HG02870 (cell line): ENCODE measurements around the gene RFT1.

Experiments used
- ATAC-seq: cut with Tn5 transposase; IDR thresholded peaks from one replicate; pipeline ENCODE4 v1.9.1; 2021; ENCODE audit warnings: mild to moderate bottlenecking, moderate library complexity; ENCODE audit not compliant: unreplicated experiment

The RFT1 gene

DNA sequence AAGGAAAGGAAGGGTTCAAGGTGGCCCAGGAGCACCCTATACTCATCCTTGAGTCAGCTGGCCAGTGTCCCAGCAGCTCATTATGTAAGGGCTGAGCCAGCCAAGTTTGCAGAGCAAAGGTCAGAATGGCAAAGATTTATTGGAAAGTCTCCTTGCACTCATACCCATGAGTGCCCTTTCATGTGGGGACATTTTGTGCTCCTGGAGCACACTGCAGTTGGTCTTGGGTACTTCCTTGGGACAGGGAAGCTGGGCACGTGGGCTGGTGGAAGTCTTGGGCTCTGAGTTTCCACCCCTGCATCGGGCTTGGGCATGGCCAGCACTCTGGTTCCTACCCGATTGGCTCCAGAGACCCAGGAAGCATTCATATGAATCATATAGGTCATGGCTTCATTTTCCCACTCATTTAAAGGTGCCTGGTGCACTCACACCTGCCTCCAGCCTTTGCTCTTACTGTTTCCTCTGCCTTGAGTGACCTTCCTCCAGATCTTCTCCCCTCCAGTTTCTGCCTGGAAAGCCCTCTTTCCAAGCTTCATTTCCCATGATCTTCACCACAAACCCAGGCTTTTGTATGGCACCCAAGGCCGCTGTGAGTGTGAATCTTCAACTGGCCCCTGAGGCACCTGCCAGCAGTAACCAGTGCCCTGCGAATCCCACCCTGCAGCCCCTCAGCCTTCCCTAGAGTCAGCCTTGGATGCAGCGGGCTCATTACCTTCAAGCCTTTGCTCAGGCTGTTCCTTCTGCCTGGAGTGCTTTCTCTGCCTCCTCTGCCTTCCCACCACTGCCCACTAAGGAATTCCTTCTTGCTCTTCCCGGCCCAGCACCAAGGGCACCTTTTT is 20.2 kb upstream of the RFT1 start:
- ATAC-seq = no peak

DNA sequence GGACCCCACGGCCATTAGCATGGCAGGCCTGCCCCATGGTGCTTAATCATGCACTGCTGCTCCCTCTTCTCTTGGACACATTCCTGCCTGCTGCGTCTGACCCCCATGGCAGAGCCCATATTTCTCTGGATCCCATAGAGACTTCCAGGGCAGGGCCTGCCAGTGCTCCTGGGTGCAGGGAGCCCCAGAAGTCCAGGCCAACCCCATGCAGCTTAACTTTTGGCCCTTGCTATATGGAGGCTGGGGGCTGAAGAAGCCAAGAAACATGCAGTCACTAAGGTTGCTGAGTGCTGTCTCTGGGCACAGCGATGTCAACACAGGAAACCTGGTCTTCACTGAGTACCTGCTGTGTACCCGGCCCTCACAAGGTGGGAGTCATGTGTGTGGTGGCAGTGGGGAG is 19.5 kb upstream of the RFT1 start:
- no peak for ATAC-seq

- no peak for ATAC-seq
Observed at GRCh38 chr3:53149006-53149690, 18.9 kb upstream of the RFT1 start.

DNA sequence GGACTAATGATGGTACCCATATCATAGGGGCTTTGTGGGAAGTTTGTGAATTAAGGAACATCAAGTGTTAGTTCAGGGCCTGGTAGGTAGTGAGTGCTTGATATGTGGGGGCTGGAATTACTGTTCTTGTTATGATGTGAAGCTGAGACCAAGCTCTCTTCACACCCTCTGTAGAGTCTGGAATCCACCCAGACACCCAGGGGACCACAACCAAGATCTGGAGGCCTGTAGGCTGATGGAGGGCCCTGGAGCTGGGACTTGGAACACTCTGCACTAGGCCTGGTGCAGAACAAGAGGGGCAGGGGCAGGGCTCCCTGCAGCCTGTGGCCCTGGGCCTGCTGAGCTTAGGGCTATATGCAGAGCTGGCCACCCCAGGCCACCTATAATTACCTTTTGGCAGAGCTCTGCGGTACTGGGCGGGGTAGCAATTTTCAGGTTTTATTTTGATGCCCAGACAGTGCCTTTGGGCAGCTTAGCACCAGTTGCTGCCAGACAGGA is 17.7 kb upstream of the RFT1 start:
- no peak for ATAC-seq

DNA sequence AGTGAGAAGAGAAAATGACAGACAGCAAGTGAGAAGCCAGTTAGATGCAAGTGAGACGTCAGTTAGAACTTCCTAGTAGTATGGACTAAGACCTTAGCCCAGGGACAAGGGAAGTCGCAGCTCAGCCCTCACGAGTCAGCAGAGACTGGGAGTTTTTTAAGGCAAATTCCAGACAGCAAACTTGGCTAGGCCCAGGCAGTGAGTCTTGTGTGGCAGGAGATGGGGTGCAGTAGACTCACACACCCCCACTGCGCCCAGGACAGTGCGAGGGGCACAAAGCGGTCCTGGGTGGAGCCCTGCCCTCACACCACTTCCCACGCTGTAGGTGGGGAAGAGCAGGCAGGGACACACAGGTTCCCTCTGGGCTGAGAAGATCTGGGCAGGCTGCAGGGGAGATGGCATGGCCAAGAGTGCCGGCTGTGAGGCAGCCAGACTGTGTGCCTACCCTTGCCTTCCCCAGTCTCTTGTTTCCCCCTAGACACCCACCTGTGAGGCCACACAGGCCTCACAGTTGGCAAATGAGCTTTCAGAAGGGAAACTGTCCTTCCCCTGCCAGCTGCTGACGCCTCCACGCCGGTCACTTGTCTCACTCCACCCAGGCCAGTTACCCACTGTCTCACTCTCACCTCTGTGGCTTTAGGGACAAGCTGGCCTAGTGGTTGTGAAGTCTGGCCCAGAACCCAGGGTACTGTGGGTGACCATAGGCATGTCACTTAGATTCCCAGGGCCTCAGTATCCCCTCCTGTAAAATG is 17.1 kb upstream of the RFT1 start:
- no peak for ATAC-seq

DNA sequence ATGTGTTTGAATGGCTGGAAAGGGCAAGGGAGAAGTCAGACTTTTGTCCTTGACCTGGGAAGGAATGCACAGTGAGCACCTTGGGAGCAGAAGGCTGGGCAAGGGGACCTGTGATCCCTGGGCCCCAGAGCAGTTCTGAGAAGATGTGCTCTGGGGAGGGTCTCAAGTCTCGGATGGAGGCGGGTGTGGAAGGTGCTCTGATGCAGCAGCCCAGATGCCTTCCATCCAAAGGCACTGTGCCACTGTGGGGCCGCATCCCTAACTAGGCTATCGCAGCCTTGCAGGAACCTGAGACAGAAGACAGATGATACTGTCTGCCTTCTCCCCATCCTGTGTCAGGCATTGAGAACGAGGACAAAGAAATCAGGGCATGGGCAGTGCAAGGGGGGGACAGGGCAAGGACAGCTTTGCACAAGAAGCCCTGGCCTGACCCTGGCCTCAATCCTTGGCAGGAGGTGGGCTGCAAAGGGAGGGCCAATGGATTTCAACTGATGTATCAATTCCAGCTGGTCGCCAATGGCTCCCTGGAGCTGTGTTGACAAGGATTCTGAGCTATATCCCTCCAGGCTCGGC is 16.2 kb upstream of the RFT1 start:
- ATAC-seq = no peak

DNA sequence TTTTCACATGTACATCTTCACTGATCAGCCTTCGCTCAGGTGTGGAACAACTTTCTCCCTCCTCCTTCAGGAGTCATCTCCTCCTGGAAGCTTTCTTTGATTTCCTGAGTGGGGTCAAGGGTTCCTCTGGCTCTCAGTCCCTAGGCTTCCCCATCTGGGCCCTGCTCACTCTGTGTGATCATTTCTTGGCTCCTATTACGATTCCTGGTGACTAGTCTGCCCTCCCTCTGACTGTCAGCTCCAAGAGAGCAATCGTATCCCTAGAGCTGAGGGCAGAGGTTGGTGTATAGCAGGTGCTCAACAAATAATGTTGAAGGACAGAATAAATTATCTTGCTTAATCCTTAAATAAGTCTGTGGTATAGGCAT is 15.5 kb upstream of the RFT1 start:
- no peak for ATAC-seq

DNA sequence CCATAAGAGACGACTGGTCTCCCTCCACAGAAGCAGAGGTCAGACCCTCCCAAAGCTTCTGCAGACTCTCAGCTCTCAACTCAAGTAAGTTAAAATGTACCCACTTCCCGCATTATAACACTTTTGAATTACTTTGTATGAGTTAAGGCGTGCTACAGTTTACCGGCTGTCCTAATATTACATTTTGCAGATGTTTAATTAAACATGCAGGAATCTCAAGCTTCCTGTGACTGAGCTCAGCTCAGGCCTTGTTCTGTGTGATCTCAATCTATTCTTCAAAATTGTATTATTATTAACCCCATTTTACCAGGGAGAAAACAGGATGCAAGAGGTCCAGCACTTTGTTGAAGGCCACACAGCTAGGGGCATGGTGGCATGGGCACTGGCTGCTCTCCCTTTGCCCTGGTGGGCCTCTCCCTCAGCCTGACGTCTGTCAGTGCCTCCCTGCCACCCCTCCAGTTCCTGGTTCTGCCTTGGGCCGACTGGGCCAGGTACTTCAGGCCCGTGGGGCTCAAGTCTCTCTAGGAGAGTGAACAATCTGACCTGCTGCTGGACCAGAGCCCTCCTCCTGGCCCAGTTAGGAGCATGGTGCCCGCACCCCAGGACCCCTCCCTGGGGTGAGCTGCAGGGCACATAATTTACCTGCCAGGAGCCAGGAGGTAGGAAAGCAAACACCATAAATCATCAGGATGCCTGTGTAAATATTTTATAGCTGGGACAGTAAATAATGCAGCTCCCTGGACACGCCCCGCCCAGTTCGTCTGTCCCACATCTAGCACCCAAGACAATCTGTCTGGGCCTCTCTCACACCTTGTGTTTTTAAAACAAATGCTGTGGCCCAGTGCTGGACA is 14.9 kb upstream of the RFT1 start:
- ATAC-seq = no peak

DNA sequence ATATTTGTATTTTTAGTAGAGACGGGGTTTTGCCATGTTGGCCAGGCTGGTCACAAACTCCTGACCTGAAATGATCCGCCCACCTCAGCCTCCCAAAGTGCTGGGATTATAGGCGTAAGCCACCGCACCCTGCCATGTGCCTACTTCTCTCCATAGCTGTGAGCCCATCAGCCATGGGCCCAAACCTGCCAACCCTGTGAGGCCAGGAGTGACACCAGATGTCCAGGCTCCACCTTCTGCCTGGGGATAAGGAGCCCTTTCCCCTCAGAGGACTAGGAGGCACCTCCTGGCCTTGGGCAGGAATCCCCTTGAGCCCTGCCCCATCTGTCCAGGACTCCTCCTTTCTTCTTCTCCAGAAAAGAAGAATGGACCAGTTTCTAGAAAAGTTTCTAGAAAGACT is 14.2 kb upstream of the RFT1 start:
- ATAC-seq = no peak

DNA sequence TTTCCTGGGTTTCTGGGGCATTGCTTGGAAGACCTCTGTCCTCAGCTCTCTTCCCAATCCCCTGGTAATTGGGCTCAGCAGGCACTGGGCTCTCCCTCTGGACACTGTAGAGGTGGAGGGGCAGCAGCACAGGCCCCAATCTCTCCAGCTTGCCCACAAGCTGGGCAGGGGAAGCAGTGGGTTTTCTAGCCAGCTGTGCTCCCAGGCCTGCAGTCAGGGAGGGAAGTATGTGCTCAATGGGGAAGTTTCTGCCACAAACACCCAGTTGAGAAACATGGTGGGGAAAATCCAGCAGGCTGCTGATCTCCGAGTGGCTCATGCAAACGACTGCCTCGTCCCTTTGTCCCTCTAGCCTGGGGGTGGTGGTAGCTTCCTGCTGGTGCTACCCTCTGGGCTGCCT is 12.8 kb upstream of the RFT1 start:
- no peak for ATAC-seq

GRCh38 chr3:53140847-53141845 is 10.9 kb upstream of the RFT1 start:
- ATAC-seq = no peak

DNA sequence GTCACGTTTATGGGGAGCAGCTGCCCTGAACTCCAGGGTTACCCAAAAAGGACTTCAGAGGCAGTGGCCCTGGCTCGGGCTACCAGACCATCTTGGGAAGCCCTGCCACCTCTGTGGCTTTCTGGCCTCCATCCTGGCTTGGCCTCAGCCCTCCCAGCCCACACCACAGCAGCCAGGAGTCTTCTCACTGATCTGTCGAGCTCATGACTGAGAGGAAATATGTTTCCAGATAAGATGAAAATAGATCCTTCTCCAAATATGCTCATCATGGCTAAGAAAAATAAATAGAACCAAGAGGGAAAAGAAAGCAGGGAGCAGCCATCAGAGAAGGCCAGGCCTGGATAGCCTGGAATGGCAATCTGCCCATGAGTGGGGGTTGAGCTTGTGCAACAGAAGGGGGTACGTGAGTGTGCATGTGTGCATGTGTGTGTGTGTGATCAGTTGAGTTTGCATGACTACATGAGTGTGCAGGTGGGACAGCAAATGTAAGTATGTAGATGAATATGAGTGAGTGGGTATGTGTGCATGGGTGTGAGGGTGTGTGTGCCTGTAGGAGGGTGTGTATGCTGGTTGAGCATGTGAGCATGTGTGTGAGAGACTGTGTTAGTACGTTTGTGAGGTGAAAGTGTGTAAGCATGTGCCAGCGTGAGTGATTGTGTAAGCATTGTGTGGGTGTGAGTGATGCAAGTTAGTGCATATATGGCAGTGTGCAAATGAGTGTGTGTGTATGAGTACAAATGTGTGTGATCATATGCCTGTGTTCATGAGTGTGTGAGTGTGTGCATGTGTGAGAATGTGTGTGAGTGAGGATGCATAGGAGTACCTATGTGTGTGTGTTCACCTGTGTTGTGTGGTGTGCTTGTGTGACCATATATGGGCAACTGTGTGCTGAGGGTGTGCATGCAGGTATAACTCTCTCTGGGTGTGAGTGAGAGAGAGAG is 9.9 kb upstream of the RFT1 start:
- ATAC-seq = no peak

DNA sequence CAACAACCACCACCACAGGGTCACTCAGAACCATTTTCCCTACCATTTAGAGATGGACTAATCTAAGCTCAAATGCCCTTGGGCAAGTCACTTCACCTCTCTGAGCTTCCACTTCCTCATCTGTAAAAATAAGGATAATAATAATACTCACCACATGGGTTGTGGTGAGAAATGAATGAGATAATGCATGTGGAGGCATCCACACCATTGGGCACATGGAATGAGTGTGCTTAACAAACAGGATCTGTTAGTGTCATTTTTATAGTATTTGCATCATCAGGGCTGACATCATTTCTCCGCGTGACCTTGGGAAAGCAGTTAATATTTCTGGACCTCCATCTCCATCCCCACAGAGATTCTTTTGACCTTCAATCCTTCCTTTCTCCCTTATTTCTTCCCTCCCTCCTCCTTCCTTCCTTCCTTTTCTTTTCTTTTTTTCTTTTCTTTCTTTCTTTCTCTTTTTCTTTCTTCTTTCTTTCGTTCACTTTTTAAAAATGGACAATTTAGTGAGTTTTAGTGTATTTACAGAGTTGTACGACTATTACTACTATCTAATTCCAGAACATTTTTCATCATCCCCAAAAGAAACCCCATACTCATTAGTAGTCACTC is 7.7 kb upstream of the RFT1 start:
- no peak for ATAC-seq

DNA sequence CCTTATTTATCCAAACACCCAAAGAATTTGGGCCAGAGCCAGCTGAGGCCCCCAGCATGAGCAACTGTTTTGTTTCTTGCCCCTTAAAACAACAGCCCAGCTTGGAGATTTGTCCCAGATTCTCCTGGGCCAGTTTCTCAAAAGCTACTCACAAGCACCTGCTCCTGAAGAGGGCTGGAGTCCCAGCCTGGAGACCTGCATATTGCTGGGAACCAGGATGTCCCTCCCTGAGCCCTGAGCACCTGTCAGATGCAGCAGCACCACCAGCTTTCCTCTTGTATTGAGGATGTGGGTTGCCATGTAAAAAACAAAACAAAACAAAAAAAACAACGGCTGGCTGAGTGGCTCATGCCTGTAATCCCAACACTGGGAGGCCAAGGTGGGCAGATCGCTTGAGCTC is 7.0 kb upstream of the RFT1 start:
- ATAC-seq = no peak

- ATAC-seq = no peak
Observed at GRCh38 chr3:53134631-53135232, 4.5 kb upstream of the RFT1 start.

DNA sequence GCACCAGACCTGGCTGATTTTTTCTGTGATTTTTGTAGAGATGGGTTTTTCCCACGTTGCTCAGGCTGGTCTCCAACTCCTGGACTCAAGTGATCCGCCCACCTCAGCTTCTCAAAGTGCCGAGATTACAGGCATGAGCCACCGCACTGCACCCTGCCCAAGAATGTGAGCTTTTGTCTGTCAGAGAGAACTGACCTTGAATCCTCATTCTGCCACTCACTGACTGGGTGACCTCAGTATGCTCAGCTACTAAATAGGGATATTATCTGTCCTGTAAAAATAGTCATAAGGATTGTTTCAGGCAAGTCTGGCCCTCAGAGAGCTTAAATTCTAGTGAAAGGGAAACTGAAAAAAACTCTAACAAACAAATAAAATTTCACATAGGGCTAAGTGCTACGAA is 2.1 kb upstream of the RFT1 start:
- no peak for ATAC-seq

DNA sequence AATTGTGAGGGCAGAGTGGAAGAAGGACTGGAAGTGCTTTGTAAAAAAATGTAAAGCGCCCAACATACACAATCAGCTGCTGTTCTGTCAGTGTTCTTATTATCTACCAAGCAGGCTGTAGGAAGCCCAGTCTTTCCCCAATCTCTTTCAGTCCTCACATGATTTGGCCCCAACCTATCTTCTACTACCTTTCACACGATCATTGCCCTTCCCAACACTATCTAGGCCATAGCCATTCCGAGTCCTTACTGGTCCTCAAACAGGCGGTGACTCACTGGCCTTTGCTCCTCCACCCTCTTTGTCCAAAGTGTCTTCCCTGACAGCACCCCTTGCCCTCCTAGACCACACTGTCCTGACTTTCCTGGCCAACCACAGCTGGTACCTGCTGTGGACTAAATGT is 861 bp upstream of the RFT1 start:
- ATAC-seq = no peak
